Measurements from ENCODE around the gene KBTBD4. TPM values are rescaled to one million over a fixed set of nuclear protein-coding genes. Genes with fewer than 3 reads are reported as not detected.

The KBTBD4 gene
- total and polyA plus RNA-seq, 2 of the 13 experiments (the other 11 are each of a cell fraction or from before 2014, with no cell fraction given), result 8.5 to 12.8 TPM

GRCh38 chr11:47587723-47588326, 9.1 kb upstream of the KBTBD4 start (continued):
- TF ChIP-seq ZNF609 (CRISPR knock-in tag; IDR thresholded peaks at IDR 0.05; ENCODE audit: borderline replicate concordance), result 0 out of 2 replicates have a peak, but pooled peaks have one; percentile 45
- 0 out of 2 replicates have a peak, but pooled peaks have one; percentile 35 for TF ChIP-seq ZNF784 (CRISPR knock-in tag; IDR thresholded peaks at IDR 0.05; ENCODE audit: borderline replicate concordance)
- TF ChIP-seq FOSL2 (CRISPR knock-in tag; IDR thresholded peaks at IDR 0.05), result 0 out of 2 replicates have a peak, but pooled peaks have one; percentile 16
- TF ChIP-seq HOXA5 (CRISPR knock-in tag; IDR thresholded peaks at IDR 0.05), result peak; percentile 70; the same call in 1 of the 2 replicates
- no peak for TF ChIP-seq AKAP8 (CRISPR knock-in tag; IDR thresholded peaks at IDR 0.05)
- peak; percentile 32; the same call in 1 of the 2 replicates for TF ChIP-seq GABPA (IDR thresholded peaks at IDR 0.05; ENCODE audit: low read depth, low read length)
- TF ChIP-seq GABPA (CRISPR knock-in tag; IDR thresholded peaks at IDR 0.05; ENCODE audit: low read depth), result peak; percentile 80
- TF ChIP-seq MAFF (IDR thresholded peaks at IDR 0.05; ENCODE audit: low read depth, low read length), result no peak
- peak; percentile 34; the same call in 1 of the 2 replicates for TF ChIP-seq ZFP90 (CRISPR knock-in tag; IDR thresholded peaks at IDR 0.05; ENCODE audit: borderline replicate concordance)
- TF ChIP-seq ZNF790 (CRISPR knock-in tag; IDR thresholded peaks at IDR 0.05; ENCODE audit: borderline replicate concordance), result no peak; the same call in 1 of the 2 replicates
- no peak for TF ChIP-seq IRF1 (CRISPR knock-in tag; IDR thresholded peaks at IDR 0.05; ENCODE audit: low read depth)
- TF ChIP-seq ZBTB7B (CRISPR knock-in tag; IDR thresholded peaks at IDR 0.05), result no peak
- TF ChIP-seq DRAP1 (CRISPR knock-in tag; IDR thresholded peaks at IDR 0.05), result no peak
- TF ChIP-seq ZNF44 (CRISPR knock-in tag; IDR thresholded peaks at IDR 0.05), result no peak
- no peak for TF ChIP-seq SOX5 (CRISPR knock-in tag; IDR thresholded peaks at IDR 0.05; ENCODE audit: borderline replicate concordance)
- peak; percentile 80; the same call in 1 of the 2 replicates for TF ChIP-seq CSRNP1 (CRISPR knock-in tag; IDR thresholded peaks at IDR 0.05)
- peak; percentile 68; the same call in 1 of the 2 replicates for TF ChIP-seq PCBP1 (IDR thresholded peaks at IDR 0.05; ENCODE audit: borderline replicate concordance, low read depth, low read length)
